Activated CD4-positive, alpha-beta memory T cell treated with anti-CD3 and anti-CD28 coated beads, Interleukin-2, amount 10 ng/mL, durations not matched to agents 7 days and 5 days (primary cell): Measurements from ENCODE around the gene GALNT5. TPM values are rescaled to one million over a fixed set of nuclear protein-coding genes. Genes with fewer than 3 reads are reported as not detected.

Source experiments
- CTCF ChIA-PET: fragments of 350-600 bp; sonication (Branson Sonifier 250); formaldehyde crosslinking; loops from one replicate; lab custom pipeline; 2021; ENCODE audit warnings: antibody characterized with exemption, inconsistent platforms; lab: Charles Lee
- POLR2A ChIA-PET: fragments of 350-600 bp; sonication (Branson Sonifier 250); formaldehyde crosslinking; loops from one replicate; lab custom pipeline; 2021; ENCODE audit warnings: antibody characterized with exemption; lab: Charles Lee
- DNase-seq: peaks from one replicate; pipeline ENCODE4 v3.0.0-alpha.2; 2020
- H3K27ac Mint-ChIP-seq: one replicate; pipeline ENCODE4 v1.8.0; 2021; ENCODE audit warnings: mild to moderate bottlenecking, mixed read lengths
- H3K27me3 Mint-ChIP-seq: one replicate; pipeline ENCODE4 v1.8.0; 2021; ENCODE audit warnings: mixed read lengths
- H3K36me3 Mint-ChIP-seq: one replicate; pipeline ENCODE4 v1.8.0; 2021; ENCODE audit warnings: low read depth, mixed read lengths
- H3K4me1 Mint-ChIP-seq: one replicate; pipeline ENCODE4 v1.8.0; 2021; ENCODE audit warnings: mixed read lengths
- H3K4me3 Mint-ChIP-seq: one replicate; pipeline ENCODE4 v1.8.0; 2021; ENCODE audit warnings: mild to moderate bottlenecking, mixed read lengths
- H3K9me3 Mint-ChIP-seq: one replicate; pipeline ENCODE4 v1.8.0; 2021; ENCODE audit warnings: mixed read lengths
- total RNA-seq, 2 experiments: library from RNA; stranded (reverse); gene quantifications; one replicate each; pipeline ENCODE4 v1.2.3, GENCODE V29; 2021

The GALNT5 gene
- total RNA-seq, 2 experiments from 2014 or later, result not detected

GRCh38 chr2:157324331-157324843 is 66.9 kb downstream of the GALNT5 start:
- H3K4me1 Mint-ChIP-seq, result peaks cover 20% of the 10 kb centered on the region
- H3K4me3 Mint-ChIP-seq, result no peak overlapping the region
- H3K36me3 Mint-ChIP-seq, result peaks cover 22% of the 10 kb centered on the region
- H3K27me3 Mint-ChIP-seq, result no peaks in the 10 kb centered on the region
- no peak for DNase-seq
- no peak overlapping the region for H3K27ac Mint-ChIP-seq
- no peaks in the 10 kb centered on the region for H3K9me3 Mint-ChIP-seq
- CTCF ChIA-PET, result interaction anchor here (2.0 to 8.1 kb wide), 3 partner anchors 9 to 23 kb away, joined by 5 to 98 read pairs (median 66); no protein-coding TSS in a partner anchor
- POLR2A ChIA-PET, result interaction anchor here (6.0 kb wide), 1 partner anchor 95 kb away, joined by 37 read pairs; no protein-coding TSS in a partner anchor

- H3K4me3 Mint-ChIP-seq, result no peak within 1 kb of the TSS
- no peaks in the 10 kb centered on the region for H3K27me3 Mint-ChIP-seq
- no peak for DNase-seq
- CTCF ChIA-PET, result interaction anchor here (0.7 to 8.1 kb wide), 19 partner anchors 9 to 272 kb away, joined by 3 to 98 read pairs (median 9); no protein-coding TSS in a partner anchor
- H3K4me1 Mint-ChIP-seq, result peaks cover 23% of the 10 kb centered on the region
- POLR2A ChIA-PET, result interaction anchor here (1.2 to 6.0 kb wide), 3 partner anchors 8 to 114 kb away, joined by 3 to 37 read pairs (median 34); no protein-coding TSS in a partner anchor
- H3K27ac Mint-ChIP-seq, result no peak within 1 kb of the TSS
- peaks cover 22% of the 10 kb centered on the region for H3K36me3 Mint-ChIP-seq
- no peaks in the 10 kb centered on the region for H3K9me3 Mint-ChIP-seq
Observed at GRCh38 chr2:157325786-157326185, 68.3 kb downstream of the GALNT5 start, which contains the start of gene ERMN. Gene ERMN, minus strand, starts transcription at chr2:157325824. Its CDS starts 182 bp downstream, at chr2:157325642.

GRCh38 chr2:157326698-157327097 is 69.2 kb downstream of the GALNT5 start:
- H3K9me3 Mint-ChIP-seq, result no peaks in the 10 kb centered on the region
- peaks cover 30% of the 10 kb centered on the region for H3K4me1 Mint-ChIP-seq
- no peaks in the 10 kb centered on the region for H3K27me3 Mint-ChIP-seq
- peaks cover 16% of the 10 kb centered on the region for H3K36me3 Mint-ChIP-seq
- H3K4me3 Mint-ChIP-seq, result no peak overlapping the region
- H3K27ac Mint-ChIP-seq, result no peak overlapping the region
- POLR2A ChIA-PET, result interaction anchor here (1.0 to 6.0 kb wide), 5 partner anchors 9 to 116 kb away, joined by 3 to 37 read pairs (median 14); partner anchors contain the start of gene CYTIP
- DNase-seq, result no peak
- CTCF ChIA-PET, result interaction anchor here (0.7 to 8.1 kb wide), 41 partner anchors 9 to 549 kb away, joined by 3 to 98 read pairs (median 7); partner anchors contain the start of genes ACVR1 and ACVR1C

- H3K9me3 Mint-ChIP-seq, result no peaks in the 10 kb centered on the region
- H3K36me3 Mint-ChIP-seq, result peaks cover 14% of the 10 kb centered on the region
- H3K27ac Mint-ChIP-seq, result no peak overlapping the region
- POLR2A ChIA-PET, result interaction anchor here (0.8 to 6.0 kb wide), 15 partner anchors 9 to 150 kb away, joined by 3 to 37 read pairs (median 6); partner anchors contain the start of gene CYTIP
- no peaks in the 10 kb centered on the region for H3K27me3 Mint-ChIP-seq
- DNase-seq, result no peak
- no peak overlapping the region for H3K4me3 Mint-ChIP-seq
- CTCF ChIA-PET, result interaction anchor here (0.6 to 8.1 kb wide), 54 partner anchors 10 to 1361 kb away, joined by 3 to 98 read pairs (median 5); partner anchors contain the start of genes ACVR1, ACVR1C and CYTIP
- H3K4me1 Mint-ChIP-seq, result peaks cover 35% of the 10 kb centered on the region
Observed at GRCh38 chr2:157327200-157327599, 69.7 kb downstream of the GALNT5 start.

- H3K4me3 Mint-ChIP-seq, result no peak overlapping the region
- H3K36me3 Mint-ChIP-seq, result peaks cover 10% of the 10 kb centered on the region
- no peaks in the 10 kb centered on the region for H3K27me3 Mint-ChIP-seq
- CTCF ChIA-PET, result interaction anchor here (0.6 to 8.1 kb wide), 60 partner anchors 9 to 1360 kb away, joined by 3 to 98 read pairs (median 4); partner anchors contain the start of genes ACVR1, ACVR1C and CYTIP
- H3K27ac Mint-ChIP-seq, result no peak overlapping the region
- POLR2A ChIA-PET, result interaction anchor here (0.8 to 6.0 kb wide), 15 partner anchors 25 to 161 kb away, joined by 3 to 37 read pairs (median 6); partner anchors contain the start of gene CYTIP
- no peaks in the 10 kb centered on the region for H3K9me3 Mint-ChIP-seq
- peak; percentile 87 for DNase-seq
- H3K4me1 Mint-ChIP-seq, result peaks cover 42% of the 10 kb centered on the region
Observed at GRCh38 chr2:157327621-157328500, 70.4 kb downstream of the GALNT5 start.

- H3K36me3 Mint-ChIP-seq, result peaks cover 10% of the 10 kb centered on the region
- H3K4me1 Mint-ChIP-seq, result peaks cover 53% of the 10 kb centered on the region
- H3K27ac Mint-ChIP-seq, result no peak overlapping the region
- ChIA-PET POLR2A (interaction anchor here (1.0 to 6.0 kb wide), 4 partner anchors 90 to 114 kb away, joined by 3 to 37 read pairs (median 19); partner anchors contain the start of gene CYTIP), CTCF (interaction anchor here (0.7 to 8.1 kb wide), 11 partner anchors 11 to 268 kb away, joined by 3 to 66 read pairs (median 3); partner anchors contain the start of gene CYTIP)
- H3K4me3 Mint-ChIP-seq, result no peak overlapping the region
- H3K9me3 Mint-ChIP-seq, result no peaks in the 10 kb centered on the region
- no peaks in the 10 kb centered on the region for H3K27me3 Mint-ChIP-seq
- no peak for DNase-seq
Observed at GRCh38 chr2:157329524-157329923, 72.0 kb downstream of the GALNT5 start.

- ChIA-PET POLR2A (interaction anchor here (1.2 to 4.5 kb wide), 2 partner anchors 70 to 110 kb away, joined by 3 to 15 read pairs; partner anchors contain the start of gene CYTIP), CTCF (interaction anchor here (0.6 to 1.7 kb wide), 7 partner anchors 9 to 296 kb away, joined by 3 to 5 read pairs (median 3); partner anchors contain the start of gene CYTIP)
- no peak overlapping the region for H3K4me3 Mint-ChIP-seq
- no peaks in the 10 kb centered on the region for H3K9me3 Mint-ChIP-seq
- no peak for DNase-seq
- H3K27ac Mint-ChIP-seq, result no peak overlapping the region
- peaks cover 51% of the 10 kb centered on the region for H3K4me1 Mint-ChIP-seq
- H3K27me3 Mint-ChIP-seq, result no peaks in the 10 kb centered on the region
- peaks cover 10% of the 10 kb centered on the region for H3K36me3 Mint-ChIP-seq
Observed at GRCh38 chr2:157333304-157334047, 76.0 kb downstream of the GALNT5 start.

- Mint-ChIP-seq H3K4me1 (peaks cover 47% of the 10 kb centered on the region), H3K36me3 (peaks cover 12% of the 10 kb centered on the region), H3K9me3 (no peaks in the 10 kb centered on the region), H3K27me3 (no peaks in the 10 kb centered on the region), H3K27ac (no peak overlapping the region), H3K4me3 (no peak overlapping the region)
- ChIA-PET POLR2A (interaction anchor here (4.5 kb wide), 1 partner anchor 70 kb away, joined by 15 read pairs; no protein-coding TSS in a partner anchor), CTCF (interaction anchor here (0.6 to 5.3 kb wide), 9 partner anchors 9 to 295 kb away, joined by 3 to 98 read pairs (median 3); partner anchors contain the start of gene ERMN)
- DNase-seq, result no peak
Observed at GRCh38 chr2:157334335-157334734, 76.8 kb downstream of the GALNT5 start.

- Mint-ChIP-seq H3K4me3 (no peak overlapping the region), H3K27ac (no peak overlapping the region), H3K27me3 (no peaks in the 10 kb centered on the region), H3K4me1 (peaks cover 47% of the 10 kb centered on the region), H3K9me3 (no peaks in the 10 kb centered on the region), H3K36me3 (peaks cover 16% of the 10 kb centered on the region)
- ChIA-PET CTCF (interaction anchor here (0.8 to 5.3 kb wide), 14 partner anchors 10 to 294 kb away, joined by 3 to 98 read pairs (median 6); partner anchors contain the start of gene ERMN), POLR2A (interaction anchor here (4.5 kb wide), 1 partner anchor 69 kb away, joined by 15 read pairs; no protein-coding TSS in a partner anchor)
- DNase-seq, result no peak
Observed at GRCh38 chr2:157334797-157335196, 77.3 kb downstream of the GALNT5 start.

GRCh38 chr2:157336137-157337010 is 78.9 kb downstream of the GALNT5 start:
- peak; percentile 36 for DNase-seq
- Mint-ChIP-seq H3K27me3 (no peaks in the 10 kb centered on the region), H3K9me3 (peaks cover 1% of the 10 kb centered on the region), H3K36me3 (peaks cover 30% of the 10 kb centered on the region), H3K4me1 (peaks cover 39% of the 10 kb centered on the region), H3K27ac (no peak overlapping the region), H3K4me3 (no peak overlapping the region)
- ChIA-PET CTCF (interaction anchor here (0.6 to 5.3 kb wide), 38 partner anchors 10 to 600 kb away, joined by 3 to 98 read pairs (median 4); partner anchors contain the start of gene ERMN), POLR2A (interaction anchor here (0.7 to 2.1 kb wide), 8 partner anchors 9 to 107 kb away, joined by 3 to 7 read pairs (median 4); partner anchors contain the start of gene CYTIP)
